Testis (tissue), 2 donors: ENCODE data around the gene PLSCR4.

Experiments
- POLR2A ChIP-seq: fragments of 450-650 bp; IDR thresholded peaks from one replicate; pipeline ENCODE4 v1.6.1; 2017; ENCODE audit warnings: antibody characterized with exemption, mild to moderate bottlenecking, moderate library complexity
- TF ChIP-seq, protein P1 (sequence below), 3 experiments: fragments of 450-650 bp in 2 of 3; fragments of 200-600 bp in 1 of 3; sonication (generic) in 1 of 3; IDR thresholded peaks; one replicate each; pipeline ENCODE4 v1.5.1; 2016 to 2019; ENCODE audit warnings: antibody characterized with exemption in 3 of 3, mild to moderate bottlenecking in 2 of 3, moderate library complexity in 1 of 3

DNA sequence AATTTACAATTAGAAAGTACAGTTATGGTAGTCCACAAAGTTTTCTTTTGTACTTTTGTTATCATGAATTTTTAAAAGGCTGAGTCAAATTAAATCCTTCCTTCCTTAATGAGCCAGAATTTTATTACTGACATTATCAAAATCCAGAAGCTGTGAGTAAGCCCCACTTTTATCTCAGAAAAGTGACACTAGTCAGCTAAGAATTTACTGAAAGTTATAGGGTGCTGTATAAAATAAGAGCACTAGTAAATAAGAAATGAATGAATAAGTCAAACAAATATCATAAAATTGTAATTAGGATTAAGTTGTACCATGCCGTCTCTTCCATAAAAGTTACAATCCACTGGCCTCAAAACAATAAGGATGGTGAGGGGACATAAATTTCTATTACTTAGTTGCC lies 105.3 kb downstream of the PLSCR4 start:
- TF ChIP-seq, protein P1, sequence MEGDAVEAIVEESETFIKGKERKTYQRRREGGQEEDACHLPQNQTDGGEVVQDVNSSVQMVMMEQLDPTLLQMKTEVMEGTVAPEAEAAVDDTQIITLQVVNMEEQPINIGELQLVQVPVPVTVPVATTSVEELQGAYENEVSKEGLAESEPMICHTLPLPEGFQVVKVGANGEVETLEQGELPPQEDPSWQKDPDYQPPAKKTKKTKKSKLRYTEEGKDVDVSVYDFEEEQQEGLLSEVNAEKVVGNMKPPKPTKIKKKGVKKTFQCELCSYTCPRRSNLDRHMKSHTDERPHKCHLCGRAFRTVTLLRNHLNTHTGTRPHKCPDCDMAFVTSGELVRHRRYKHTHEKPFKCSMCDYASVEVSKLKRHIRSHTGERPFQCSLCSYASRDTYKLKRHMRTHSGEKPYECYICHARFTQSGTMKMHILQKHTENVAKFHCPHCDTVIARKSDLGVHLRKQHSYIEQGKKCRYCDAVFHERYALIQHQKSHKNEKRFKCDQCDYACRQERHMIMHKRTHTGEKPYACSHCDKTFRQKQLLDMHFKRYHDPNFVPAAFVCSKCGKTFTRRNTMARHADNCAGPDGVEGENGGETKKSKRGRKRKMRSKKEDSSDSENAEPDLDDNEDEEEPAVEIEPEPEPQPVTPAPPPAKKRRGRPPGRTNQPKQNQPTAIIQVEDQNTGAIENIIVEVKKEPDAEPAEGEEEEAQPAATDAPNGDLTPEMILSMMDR (IDR thresholded peaks at IDR 0.05) = no peak
- TF ChIP-seq POLR2A = no peak
